Activated T-helper 9 cell treated with anti-CD3 and anti-CD28 coated beads, Interleukin-2, amount 50 U/mL, for 16 hours (primary cell): ENCODE results near the gene RAD51B.
"Not testable (repeated sequence)": the region's sequence is repeated elsewhere in the genome, so short reads cannot be mapped to it uniquely, and the experiment has no call there.

Experiments
- DNase-seq: peaks from one replicate; pipeline ENCODE4 v3.0.0-alpha.2; 2020; ENCODE audit warnings: low read depth

Gene RAD51B

GRCh38 chr14:68112442-68112841, 292.9 kb downstream of the RAD51B start:
- no peak for DNase-seq

- no peak for DNase-seq
Observed at GRCh38 chr14:68113343-68113930, 293.9 kb downstream of the RAD51B start.

GRCh38 chr14:68115952-68116351, 296.4 kb downstream of the RAD51B start:
- not testable (repeated sequence) for DNase-seq

- DNase-seq, result no peak
Observed at GRCh38 chr14:68122651-68123050, 303.1 kb downstream of the RAD51B start.

- no peak for DNase-seq
Observed at GRCh38 chr14:68124050-68124449, 304.5 kb downstream of the RAD51B start.

- no peak for DNase-seq
Observed at GRCh38 chr14:68124979-68125731, 305.6 kb downstream of the RAD51B start.

GRCh38 chr14:68127166-68127565, 307.6 kb downstream of the RAD51B start:
- DNase-seq, result no peak

- DNase-seq, result no peak
Observed at GRCh38 chr14:68131907-68132306, 312.3 kb downstream of the RAD51B start.

- DNase-seq, result no peak
Observed at GRCh38 chr14:68132563-68133121, 313.1 kb downstream of the RAD51B start.

- DNase-seq, result no peak
Observed at GRCh38 chr14:68133856-68134255, 314.3 kb downstream of the RAD51B start.

- DNase-seq, result no peak
Observed at GRCh38 chr14:68135028-68135427, 315.4 kb downstream of the RAD51B start.

- no peak for DNase-seq
Observed at GRCh38 chr14:68135566-68135965, 316.0 kb downstream of the RAD51B start.

- DNase-seq, result no peak
Observed at GRCh38 chr14:68137704-68138619, 318.4 kb downstream of the RAD51B start.

- no peak for DNase-seq
Observed at GRCh38 chr14:68139431-68140075, 320.0 kb downstream of the RAD51B start.

- DNase-seq, result no peak
Observed at GRCh38 chr14:68140076-68140741, 320.6 kb downstream of the RAD51B start.

GRCh38 chr14:68140806-68141205, 321.2 kb downstream of the RAD51B start:
- no peak for DNase-seq

GRCh38 chr14:68141281-68142088, 321.9 kb downstream of the RAD51B start:
- DNase-seq, result no peak

- no peak for DNase-seq
Observed at GRCh38 chr14:68143341-68143841, 323.8 kb downstream of the RAD51B start.

GRCh38 chr14:68144051-68144681, 324.6 kb downstream of the RAD51B start:
- DNase-seq, result no peak

GRCh38 chr14:68145036-68145435, 325.5 kb downstream of the RAD51B start:
- DNase-seq, result no peak
